ENCODE data around the gene PSME2. TPM values are rescaled to one million over a fixed set of nuclear protein-coding genes. Genes with fewer than 3 reads are reported as not detected.

The PSME2 gene
- total RNA-seq, 1 donor from 2014 or later = 144 TPM

GRCh38 chr14:24113801-24114531 is 32.4 kb downstream of the PSME2 start:
- H3K4me1 ChIP-seq = peaks cover 34% of the 10 kb centered on the region
- DNase-seq = peak; percentile 91
- ATAC-seq = peak; percentile 67 to 72
- TF ChIP-seq CTCF (IDR thresholded peaks at IDR 0.05) = no peak
- H3K4me3 ChIP-seq = peak overlapping the region; percentile 77
- H3K27ac ChIP-seq = peak overlapping the region; percentile 97
- no peaks in the 10 kb centered on the region for H3K9me3 ChIP-seq
- peaks cover 25% of the 10 kb centered on the region for H3K36me3 ChIP-seq
- intact Hi-C loops (cut with DNase I) = no loop called here
- H3K27me3 ChIP-seq (ENCODE audit: low read depth) = no peaks in the 10 kb centered on the region

GRCh38 chr14:24113379-24113800 is 33.0 kb downstream of the PSME2 start:
- Histone ChIP-seq H3K4me1 (peaks cover 40% of the 10 kb centered on the region), H3K27me3 (ENCODE audit: low read depth) (no peaks in the 10 kb centered on the region), H3K36me3 (peaks cover 19% of the 10 kb centered on the region), H3K9me3 (no peaks in the 10 kb centered on the region), H3K4me3 (peak overlapping the region; percentile 77), H3K27ac (peak overlapping the region; percentile 97)
- intact Hi-C loops (cut with DNase I) = no loop called here
- peak in 1 of 2 donors; percentile 0 for ATAC-seq
- no peak for TF ChIP-seq CTCF (IDR thresholded peaks at IDR 0.05)
- DNase-seq = no peak

GRCh38 chr14:24110523-24110922 is 35.9 kb downstream of the PSME2 start:
- no peak for ATAC-seq
- no peaks in the 10 kb centered on the region for H3K27me3 ChIP-seq (ENCODE audit: low read depth)
- H3K36me3 ChIP-seq = no peaks in the 10 kb centered on the region
- intact Hi-C loops (cut with DNase I) = no loop called here
- H3K9me3 ChIP-seq = no peaks in the 10 kb centered on the region
- TF ChIP-seq CTCF (IDR thresholded peaks at IDR 0.05) = no peak
- no peak overlapping the region for H3K4me3 ChIP-seq
- H3K4me1 ChIP-seq = peaks cover 30% of the 10 kb centered on the region
- no peak for DNase-seq
- H3K27ac ChIP-seq = no peak overlapping the region

GRCh38 chr14:24110060-24110459 is 36.4 kb downstream of the PSME2 start:
- H3K27ac ChIP-seq = peak overlapping the region; percentile 61

GRCh38 chr14:24108336-24108874 is 38.0 kb downstream of the PSME2 start:
- peaks cover 27% of the 10 kb centered on the region for H3K4me1 ChIP-seq
- H3K4me3 ChIP-seq = no peak overlapping the region
- H3K36me3 ChIP-seq = peaks cover 5% of the 10 kb centered on the region
- ATAC-seq = no peak
- DNase-seq = no peak
- intact Hi-C loops (cut with DNase I) = no loop called here
- H3K27ac ChIP-seq = peak overlapping the region; percentile 61
- H3K9me3 ChIP-seq = no peaks in the 10 kb centered on the region
- no peaks in the 10 kb centered on the region for H3K27me3 ChIP-seq (ENCODE audit: low read depth)
- no peak for TF ChIP-seq CTCF (IDR thresholded peaks at IDR 0.05)

More at GRCh38 chr14:24110060-24110459, 36.4 kb downstream of the PSME2 start:
- no peak overlapping the region for H3K4me3 ChIP-seq
- TF ChIP-seq CTCF (IDR thresholded peaks at IDR 0.05) = no peak
- no peaks in the 10 kb centered on the region for H3K9me3 ChIP-seq
- ATAC-seq (no peak), DNase-seq (peak; percentile 59)
- peaks cover 27% of the 10 kb centered on the region for H3K4me1 ChIP-seq
- no peaks in the 10 kb centered on the region for H3K27me3 ChIP-seq (ENCODE audit: low read depth)
- H3K36me3 ChIP-seq = no peaks in the 10 kb centered on the region
- intact Hi-C loops (cut with DNase I) = no loop called here
